Lower leg skin (tissue), 4 donors: Measurements from ENCODE around the gene ZBTB7C. TPM values are rescaled to one million over a fixed set of nuclear protein-coding genes. Genes with fewer than 3 reads are reported as not detected.

ENCODE experiments used
- DNase-seq, 2 donors: peaks; one replicate each; pipeline ENCODE4 v3.0.0-alpha.2; 2019; ENCODE audit warnings: low spot score in 2 of 2
- H3K4me3 ChIP-seq: fragments of 200-600 bp; sonication (generic); 2 replicates; pipeline ENCODE4 v1.5.1; 2017; ENCODE audit warnings: mild to moderate bottlenecking, low read depth; ENCODE audit not compliant: poor library complexity, severe bottlenecking
- POLR2A ChIP-seq, 2 donors: fragments of 450-650 bp; IDR thresholded peaks; one replicate each; pipeline ENCODE4 v1.6.1; 2016 to 2017; ENCODE audit warnings: antibody characterized with exemption in 2 of 2, mild to moderate bottlenecking in 1 of 2, moderate library complexity in 1 of 2
- WGBS, 2 donors: methylation state at CpG; one replicate each; pipeline ENCODE4 v1.1.5; 2018; 5-methylcytosine and 5-hydroxymethylcytosine counted together
- intact Hi-C: fragments of 100-400 bp; cut with DNase I; formaldehyde crosslinking; loops from one replicate; pipeline ENCODE4 v1.15.0; 2023; ENCODE audit warnings: low total_unique reads
- total RNA-seq, 4 donors: library from RNA; depleted of rRNA; stranded (reverse); fragments of >200 nt; gene quantifications; one replicate each; pipeline ENCODE4 v1.1.0, GENCODE V29; 2016
- TF ChIP-seq, protein P1 (sequence below), 3 donors: fragments of 450-650 bp; IDR thresholded peaks; one replicate each; pipeline ENCODE4 v1.5.1; 2016; ENCODE audit warnings: antibody characterized with exemption in 3 of 3, mild to moderate bottlenecking in 3 of 3, moderate library complexity in 2 of 3

Gene ZBTB7C
- total RNA-seq, 4 donors from 2014 or later = 44.2 to 59.7 (median 50.7) TPM

DNA sequence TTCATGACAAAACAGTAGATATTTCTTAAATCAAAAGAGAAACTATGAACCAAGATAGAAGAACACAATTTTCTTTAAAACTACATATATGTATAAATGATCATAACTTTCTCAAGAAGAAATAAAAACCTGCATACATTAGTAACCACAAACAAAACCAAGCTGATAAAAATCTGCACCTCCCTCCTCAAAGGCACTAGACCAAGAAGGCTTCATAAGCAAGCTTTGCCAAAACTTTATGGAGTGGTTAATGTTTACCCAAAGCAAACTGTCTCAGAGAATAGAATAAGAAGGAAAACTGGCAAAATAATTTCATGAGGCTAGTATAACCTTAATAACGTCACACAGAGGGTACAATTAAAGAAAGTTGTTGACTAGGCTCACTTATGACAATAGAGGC is 138.3 kb downstream of the ZBTB7C start:
- intact Hi-C loops = no loop called here
- H3K4me3 ChIP-seq = no peak overlapping the region
- no peak for TF ChIP-seq POLR2A (IDR thresholded peaks at IDR 0.05)
- TF ChIP-seq, protein P1, sequence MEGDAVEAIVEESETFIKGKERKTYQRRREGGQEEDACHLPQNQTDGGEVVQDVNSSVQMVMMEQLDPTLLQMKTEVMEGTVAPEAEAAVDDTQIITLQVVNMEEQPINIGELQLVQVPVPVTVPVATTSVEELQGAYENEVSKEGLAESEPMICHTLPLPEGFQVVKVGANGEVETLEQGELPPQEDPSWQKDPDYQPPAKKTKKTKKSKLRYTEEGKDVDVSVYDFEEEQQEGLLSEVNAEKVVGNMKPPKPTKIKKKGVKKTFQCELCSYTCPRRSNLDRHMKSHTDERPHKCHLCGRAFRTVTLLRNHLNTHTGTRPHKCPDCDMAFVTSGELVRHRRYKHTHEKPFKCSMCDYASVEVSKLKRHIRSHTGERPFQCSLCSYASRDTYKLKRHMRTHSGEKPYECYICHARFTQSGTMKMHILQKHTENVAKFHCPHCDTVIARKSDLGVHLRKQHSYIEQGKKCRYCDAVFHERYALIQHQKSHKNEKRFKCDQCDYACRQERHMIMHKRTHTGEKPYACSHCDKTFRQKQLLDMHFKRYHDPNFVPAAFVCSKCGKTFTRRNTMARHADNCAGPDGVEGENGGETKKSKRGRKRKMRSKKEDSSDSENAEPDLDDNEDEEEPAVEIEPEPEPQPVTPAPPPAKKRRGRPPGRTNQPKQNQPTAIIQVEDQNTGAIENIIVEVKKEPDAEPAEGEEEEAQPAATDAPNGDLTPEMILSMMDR (IDR thresholded peaks at IDR 0.05) = no peak
- 66 to 74% methylated on average over 1 of the region's 1 CpG for WGBS, 2 donors
- DNase-seq = no peak

DNA sequence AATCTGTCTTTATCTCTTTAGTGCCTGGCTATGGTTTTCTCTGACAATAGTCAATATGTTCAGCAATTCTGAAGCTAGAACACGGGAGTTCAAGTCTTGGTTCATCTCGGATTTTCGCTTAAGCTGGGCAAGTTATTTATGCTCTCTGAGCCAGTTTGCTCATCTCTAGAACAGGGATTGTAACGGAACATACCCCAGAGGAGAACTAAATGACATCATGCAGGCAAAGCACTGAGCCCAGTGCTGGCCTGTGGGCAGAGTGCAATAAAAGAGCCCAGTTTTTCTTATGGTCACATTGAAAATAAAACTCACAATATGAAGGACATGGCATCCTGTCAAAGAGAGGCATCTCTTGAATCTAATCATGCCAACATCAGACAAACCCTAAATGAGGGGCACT is 143.9 kb downstream of the ZBTB7C start:
- no peak overlapping the region for H3K4me3 ChIP-seq
- WGBS, 2 donors = 57 to 64% methylated on average over 4 of the region's 4 CpGs
- no peak for TF ChIP-seq POLR2A (IDR thresholded peaks at IDR 0.05)
- TF ChIP-seq, protein P1 (IDR thresholded peaks at IDR 0.05) = no peak
- intact Hi-C loops = no loop called here
- no peak for DNase-seq

DNA sequence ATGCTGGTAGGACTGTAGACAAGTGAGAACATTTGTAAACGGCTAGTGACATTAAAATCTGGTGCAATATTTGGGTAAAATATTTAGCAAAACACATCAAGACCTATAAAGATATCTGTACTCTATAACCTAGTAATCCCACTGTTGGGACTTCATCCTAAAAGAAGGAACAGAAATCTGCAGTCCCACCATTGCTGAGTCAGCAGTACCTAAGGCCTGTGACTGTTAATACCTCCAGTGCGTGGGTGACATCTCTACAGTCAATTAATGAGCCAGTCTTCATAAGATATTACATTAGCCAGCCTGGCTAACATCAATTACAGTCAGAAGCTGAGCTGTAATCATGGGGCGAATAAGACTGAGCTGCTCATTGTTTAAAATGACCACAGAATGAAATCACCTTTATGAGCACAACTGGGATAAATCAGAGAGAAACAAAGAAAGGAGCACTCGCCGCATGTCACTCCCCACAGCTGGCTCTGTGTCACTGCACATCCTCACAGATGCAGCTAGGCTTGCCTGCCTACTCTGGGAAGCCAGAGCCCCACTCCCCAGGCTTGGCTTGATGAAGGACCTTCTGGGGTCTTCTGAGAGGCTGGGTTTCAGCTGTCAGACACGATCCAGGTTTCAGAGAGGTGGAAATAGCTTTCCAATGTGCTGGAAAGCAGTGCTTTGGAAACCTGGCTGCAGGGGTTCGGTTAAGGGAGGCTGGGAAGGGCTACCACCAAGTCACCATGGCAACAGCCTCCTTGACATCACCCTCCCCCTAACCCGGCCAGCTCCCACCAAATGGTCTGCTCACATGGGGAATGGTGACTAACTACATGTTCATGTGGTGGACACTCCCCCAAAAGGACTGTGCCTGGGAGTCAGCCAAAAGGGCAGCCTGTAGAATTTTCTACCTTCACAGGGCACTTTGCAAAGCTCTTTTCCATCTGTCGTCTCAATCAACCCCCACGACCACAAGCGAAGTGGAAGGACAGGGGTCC is 145.0 kb downstream of the ZBTB7C start:
- intact Hi-C loops = no loop called here
- DNase-seq = no peak
- no peak overlapping the region for H3K4me3 ChIP-seq
- TF ChIP-seq POLR2A (IDR thresholded peaks at IDR 0.05) = no peak
- TF ChIP-seq, protein P1 (IDR thresholded peaks at IDR 0.05) = no peak
- 81 to 87% methylated on average over 11 of the region's 11 CpGs for WGBS, 2 donors

DNA sequence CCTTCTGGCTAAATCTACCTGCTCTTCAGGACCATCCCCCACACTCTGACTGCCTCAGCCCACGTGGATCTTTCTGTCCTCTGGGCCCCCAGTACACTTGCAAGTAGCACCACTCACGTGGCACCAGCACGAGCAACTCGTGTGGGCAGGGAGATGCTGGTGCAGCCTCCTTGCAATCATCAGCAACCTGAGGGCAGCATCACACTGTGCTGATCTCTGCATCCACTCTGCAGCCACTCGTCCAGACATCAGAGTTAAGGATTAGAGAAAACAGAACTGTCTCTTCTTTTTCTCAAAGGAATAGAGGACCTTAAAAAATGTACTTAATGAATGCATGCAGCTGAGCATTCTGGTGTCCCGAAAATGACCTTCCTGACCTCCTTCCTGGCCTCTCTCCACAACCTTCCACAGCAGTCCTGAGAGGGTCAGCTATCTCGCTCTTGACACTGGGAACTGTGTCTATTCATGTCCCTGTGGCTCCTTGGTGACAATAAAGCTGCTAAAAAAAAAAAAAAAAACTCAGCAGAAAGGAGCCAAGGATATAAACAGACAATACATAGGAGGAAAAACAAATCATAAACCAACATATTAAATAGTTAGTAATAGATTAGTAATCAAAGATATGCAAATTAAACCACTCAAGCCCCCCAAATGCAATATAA is 145.9 kb downstream of the ZBTB7C start:
- intact Hi-C loops = no loop called here
- WGBS, 2 donors = 82 to 84% methylated on average over 7 of the region's 7 CpGs
- no peak overlapping the region for H3K4me3 ChIP-seq
- no peak for DNase-seq
- TF ChIP-seq, protein P1 (IDR thresholded peaks at IDR 0.05) = no peak
- TF ChIP-seq POLR2A (IDR thresholded peaks at IDR 0.05) = no peak

DNA sequence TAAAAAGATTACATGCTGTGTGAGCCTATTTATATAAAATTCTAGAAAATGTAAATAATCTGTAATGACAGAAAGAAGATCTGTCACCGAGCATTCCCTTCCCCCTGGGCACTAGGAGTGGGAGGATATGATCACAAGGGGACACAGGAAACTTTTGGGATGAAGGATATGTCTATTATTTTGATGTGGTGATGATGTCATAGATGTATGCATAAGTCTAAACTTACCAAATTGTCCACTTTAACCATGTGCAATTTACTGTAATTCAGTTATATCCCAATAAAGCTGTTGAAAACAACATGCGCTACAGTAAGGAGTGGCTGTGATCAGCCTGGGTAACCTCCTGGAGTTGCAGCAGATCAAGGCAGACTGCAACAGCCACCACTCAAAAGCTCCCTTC is 148.9 kb downstream of the ZBTB7C start:
- H3K4me3 ChIP-seq = no peak overlapping the region
- WGBS, 2 donors = 65 to 86% methylated on average over 2 of the region's 2 CpGs
- no peak for DNase-seq
- TF ChIP-seq, protein P1 (IDR thresholded peaks at IDR 0.05) = no peak
- intact Hi-C loops = no loop called here
